IPS-18c (cell line): ENCODE results near the gene SYT1.

Experiments
- H3K4me3 ChIP-seq: 2 replicates; pipeline ENCODE4 v1.7.0; 2013; ENCODE audit warnings: low read depth, mild to moderate bottlenecking, low read length, moderate library complexity; ENCODE audit not compliant: insufficient read depth
- H3K9me3 ChIP-seq: one replicate; pipeline ENCODE4 v1.6.1; 2013; ENCODE audit warnings: mild to moderate bottlenecking, low read length, moderate library complexity; ENCODE audit not compliant: control insufficient read depth, insufficient read depth

SYT1 gene

GRCh38 chr12:78951803-78952551, 87.4 kb downstream of the SYT1 start:
- no peak overlapping the region for H3K4me3 ChIP-seq
- no peaks in the 10 kb centered on the region for H3K9me3 ChIP-seq

GRCh38 chr12:78952552-78952929, 88.0 kb downstream of the SYT1 start:
- H3K9me3 ChIP-seq, result no peaks in the 10 kb centered on the region
- H3K4me3 ChIP-seq, result no peak overlapping the region

- no peaks in the 10 kb centered on the region for H3K9me3 ChIP-seq
- no peak overlapping the region for H3K4me3 ChIP-seq
These were observed 94.4 kb downstream of the SYT1 start for GRCh38 chr12:78958941-78959340.

- H3K9me3 ChIP-seq, result no peaks in the 10 kb centered on the region
- no peak overlapping the region for H3K4me3 ChIP-seq
These were observed 95.0 kb downstream of the SYT1 start for GRCh38 chr12:78959556-78959955.

- Histone ChIP-seq H3K4me3 (no peak overlapping the region), H3K9me3 (no peaks in the 10 kb centered on the region)
These were observed 96.6 kb downstream of the SYT1 start for GRCh38 chr12:78961171-78961570.

- no peak overlapping the region for H3K4me3 ChIP-seq
- no peaks in the 10 kb centered on the region for H3K9me3 ChIP-seq
These were observed 99.1 kb downstream of the SYT1 start for GRCh38 chr12:78963439-78964227.

GRCh38 chr12:78964521-78964920, 99.9 kb downstream of the SYT1 start:
- H3K9me3 ChIP-seq, result no peaks in the 10 kb centered on the region
- H3K4me3 ChIP-seq, result no peak overlapping the region

- H3K4me3 ChIP-seq, result no peak overlapping the region
- H3K9me3 ChIP-seq, result no peaks in the 10 kb centered on the region
These were observed 101.5 kb downstream of the SYT1 start for GRCh38 chr12:78966062-78966461.

- Histone ChIP-seq H3K9me3 (no peaks in the 10 kb centered on the region), H3K4me3 (no peak overlapping the region)
These were observed 102.4 kb downstream of the SYT1 start for GRCh38 chr12:78966926-78967325.

- Histone ChIP-seq H3K4me3 (no peak overlapping the region), H3K9me3 (no peaks in the 10 kb centered on the region)
These were observed 103.7 kb downstream of the SYT1 start for GRCh38 chr12:78968226-78968625.

GRCh38 chr12:78970041-78970440, 105.5 kb downstream of the SYT1 start:
- Histone ChIP-seq H3K4me3 (no peak overlapping the region), H3K9me3 (no peaks in the 10 kb centered on the region)

GRCh38 chr12:78977304-78977867, 112.8 kb downstream of the SYT1 start:
- H3K9me3 ChIP-seq, result no peaks in the 10 kb centered on the region
- H3K4me3 ChIP-seq, result no peak overlapping the region

GRCh38 chr12:78994168-78994791, 129.7 kb downstream of the SYT1 start:
- Histone ChIP-seq H3K4me3 (no peak overlapping the region), H3K9me3 (no peaks in the 10 kb centered on the region)

- Histone ChIP-seq H3K9me3 (no peaks in the 10 kb centered on the region), H3K4me3 (no peak overlapping the region)
These were observed 135.9 kb downstream of the SYT1 start for GRCh38 chr12:79000501-79000900.

- Histone ChIP-seq H3K9me3 (no peaks in the 10 kb centered on the region), H3K4me3 (no peak overlapping the region)
These were observed 136.8 kb downstream of the SYT1 start for GRCh38 chr12:79001404-79001803.

- no peaks in the 10 kb centered on the region for H3K9me3 ChIP-seq
- H3K4me3 ChIP-seq, result no peak overlapping the region
These were observed 141.7 kb downstream of the SYT1 start for GRCh38 chr12:79006306-79006705.

- no peak overlapping the region for H3K4me3 ChIP-seq
- H3K9me3 ChIP-seq, result no peaks in the 10 kb centered on the region
These were observed 144.0 kb downstream of the SYT1 start for GRCh38 chr12:79008591-79008990.

GRCh38 chr12:79012636-79013035, 148.1 kb downstream of the SYT1 start:
- no peak overlapping the region for H3K4me3 ChIP-seq
- no peaks in the 10 kb centered on the region for H3K9me3 ChIP-seq
